ENCODE measurements around the gene DRICH1.
"Not testable (repeated sequence)": the region's sequence is repeated elsewhere in the genome, so short reads cannot be mapped to it uniquely, and the experiment has no call there.

The DRICH1 gene

DNA sequence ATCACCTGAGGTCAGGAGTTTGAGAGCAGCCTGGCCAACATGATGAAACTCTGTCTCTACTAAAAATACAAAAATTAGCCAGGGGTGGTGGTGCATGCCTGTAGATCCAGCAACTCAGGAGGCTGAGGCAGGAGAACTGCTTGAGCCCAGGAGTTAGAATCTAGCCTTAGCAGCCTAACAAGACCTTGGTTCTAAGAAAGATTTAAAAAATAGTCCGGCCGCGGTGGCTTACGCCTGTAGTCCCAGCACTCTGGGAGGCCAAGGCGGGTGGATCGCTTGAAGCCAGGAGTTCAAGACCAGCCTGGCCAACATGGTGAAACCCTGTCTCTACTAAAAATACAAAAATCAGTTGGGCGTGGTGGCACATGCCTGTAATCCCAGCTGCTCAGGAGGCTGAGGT, 14.4 kb upstream of the DRICH1 start:
- not testable (repeated sequence) for DNase-seq

DNA sequence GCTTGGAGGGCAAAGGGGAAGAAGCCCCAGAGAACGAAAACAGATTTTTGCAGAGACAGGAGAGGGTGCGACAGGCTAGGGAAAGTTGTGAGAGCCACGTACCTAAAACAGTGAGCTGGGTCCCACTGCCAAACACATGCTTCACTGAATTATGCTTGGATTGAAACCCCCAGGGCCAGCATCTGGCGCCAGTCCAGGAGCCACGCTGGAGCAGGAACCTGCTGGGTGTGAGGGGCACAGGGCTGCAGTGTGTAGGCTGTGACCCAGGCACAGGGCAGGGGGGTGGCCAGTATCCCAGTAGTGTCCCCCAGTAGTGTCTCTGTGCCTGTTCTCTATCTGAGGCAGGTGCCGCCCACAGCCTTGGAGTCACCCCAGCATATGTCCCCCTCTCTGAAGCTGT, 8.1 kb upstream of the DRICH1 start:
- not testable (repeated sequence) for DNase-seq

DNA sequence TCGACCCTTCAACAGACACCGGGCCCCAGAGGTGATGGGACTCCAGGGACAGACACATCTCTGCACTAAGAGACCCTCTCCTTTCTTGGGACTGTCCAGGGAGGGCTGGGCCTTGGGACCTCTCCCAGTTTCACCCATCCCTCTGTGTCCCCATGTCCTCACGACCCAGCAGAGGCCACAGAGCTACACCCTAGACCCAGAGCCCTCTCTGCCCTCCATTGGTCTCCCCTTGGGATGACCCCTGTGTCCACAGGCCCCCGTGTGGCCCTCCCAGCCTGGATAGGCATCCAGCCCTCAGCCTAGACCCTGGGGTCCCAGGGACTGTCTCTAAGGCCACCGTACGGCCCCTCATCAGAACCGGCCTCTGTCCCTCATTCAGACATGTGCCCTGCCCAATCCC, 7.5 kb upstream of the DRICH1 start:
- no peak for DNase-seq

DNA sequence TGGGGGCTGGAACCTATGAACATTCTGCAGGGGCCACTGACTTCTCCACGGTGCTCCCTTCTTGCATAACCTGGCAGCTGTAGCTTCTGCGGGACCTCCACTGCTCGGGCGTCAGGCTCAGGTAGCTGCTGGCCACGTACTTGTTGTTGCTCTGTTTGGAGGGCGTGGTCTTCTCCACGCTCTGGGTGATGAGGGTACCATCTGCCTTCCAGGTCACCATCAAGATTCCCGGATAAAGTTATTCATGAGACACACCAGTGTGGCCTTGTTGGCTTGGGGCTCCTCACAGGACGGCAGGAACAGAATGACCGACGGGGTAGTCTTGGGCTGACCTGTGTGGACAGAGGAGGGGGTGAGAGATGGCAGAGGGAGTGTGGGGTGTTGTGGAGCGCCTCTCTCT, 6.5 kb upstream of the DRICH1 start:
- DNase-seq = no peak

DNA sequence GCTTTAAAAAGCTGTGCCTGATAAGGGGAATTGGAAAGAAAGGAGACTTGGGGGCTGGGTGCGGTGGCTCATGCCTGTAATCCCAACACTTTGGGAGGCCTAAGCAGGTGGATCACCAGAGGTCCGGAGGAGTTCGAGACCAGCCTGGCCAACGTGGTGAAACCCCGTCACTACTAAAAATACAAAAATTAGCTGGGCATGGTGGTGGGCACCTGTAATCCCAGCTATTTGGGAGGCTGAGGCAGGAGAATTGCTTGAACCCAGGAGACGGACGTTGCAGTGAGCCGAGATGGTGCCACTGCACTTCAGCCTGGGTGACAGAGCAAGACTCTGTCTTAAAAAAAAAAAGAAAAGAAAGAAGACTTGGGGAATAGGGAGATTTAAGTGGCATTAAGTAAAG, 3.2 kb upstream of the DRICH1 start:
- DNase-seq = not testable (repeated sequence)

DNA sequence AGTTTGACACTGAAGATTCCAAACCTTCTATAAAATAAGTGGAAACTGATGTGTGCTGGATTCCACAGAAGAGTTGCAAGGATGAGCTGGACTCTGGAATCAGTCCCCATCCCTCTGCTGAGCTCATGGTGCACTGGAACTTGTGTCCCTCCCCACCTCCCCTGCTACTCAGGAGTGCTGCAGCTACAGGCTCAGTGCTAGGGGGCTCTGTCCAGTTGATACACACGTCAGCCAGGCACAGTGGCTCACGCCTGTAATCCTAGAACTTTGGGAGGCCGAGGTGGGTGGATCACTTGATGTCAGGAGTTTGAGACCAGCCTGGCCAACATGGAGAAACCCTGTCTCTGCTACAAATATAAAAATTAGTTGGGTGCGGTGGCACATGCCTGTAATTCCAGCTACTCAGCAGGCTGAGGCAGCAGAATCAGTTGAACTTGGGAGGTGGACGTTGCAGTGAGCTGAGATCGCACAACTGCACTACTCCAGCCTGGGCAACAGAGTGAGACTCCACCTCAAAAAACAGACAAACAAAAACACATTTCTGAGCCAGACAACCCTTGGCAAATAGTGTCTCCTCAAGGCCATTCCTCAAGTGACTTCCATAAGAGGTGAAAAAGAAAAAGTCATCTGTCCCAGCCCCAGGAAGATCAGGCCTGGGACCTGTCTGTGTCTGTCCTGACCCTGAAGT, 3.9 kb downstream of the DRICH1 start:
- not testable (repeated sequence) for DNase-seq

DNA sequence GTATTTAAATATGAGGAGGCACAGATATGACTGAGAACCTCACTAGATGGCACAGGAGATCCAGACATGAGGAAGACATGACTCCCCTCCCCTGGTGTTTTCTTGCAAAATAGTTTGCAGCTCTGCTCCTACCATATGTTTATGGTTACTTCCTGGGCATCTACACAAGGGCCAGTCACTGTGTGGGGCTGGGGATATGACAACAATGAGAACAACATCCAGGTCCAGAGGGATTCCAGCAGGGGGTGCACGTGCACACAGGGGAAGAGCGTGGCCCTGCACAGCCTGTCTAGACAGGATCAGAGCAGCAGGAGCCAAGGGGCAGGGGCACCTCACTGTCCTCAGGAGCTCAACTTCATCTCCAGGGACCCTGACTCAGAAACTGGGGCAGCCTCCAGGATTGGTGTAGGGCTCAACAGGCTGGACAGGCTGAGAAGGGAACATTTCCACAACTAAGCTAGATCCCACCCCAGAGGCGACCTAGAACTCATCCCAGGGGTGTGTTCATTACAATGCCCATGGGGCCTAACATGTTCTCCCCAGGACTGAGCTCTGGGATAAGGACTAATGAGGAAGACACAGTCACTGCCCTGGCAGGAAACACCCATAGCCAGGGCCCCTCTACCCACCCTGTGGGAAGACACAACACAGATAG, 4.6 kb downstream of the DRICH1 start:
- peak; percentile 75 for DNase-seq

DNA sequence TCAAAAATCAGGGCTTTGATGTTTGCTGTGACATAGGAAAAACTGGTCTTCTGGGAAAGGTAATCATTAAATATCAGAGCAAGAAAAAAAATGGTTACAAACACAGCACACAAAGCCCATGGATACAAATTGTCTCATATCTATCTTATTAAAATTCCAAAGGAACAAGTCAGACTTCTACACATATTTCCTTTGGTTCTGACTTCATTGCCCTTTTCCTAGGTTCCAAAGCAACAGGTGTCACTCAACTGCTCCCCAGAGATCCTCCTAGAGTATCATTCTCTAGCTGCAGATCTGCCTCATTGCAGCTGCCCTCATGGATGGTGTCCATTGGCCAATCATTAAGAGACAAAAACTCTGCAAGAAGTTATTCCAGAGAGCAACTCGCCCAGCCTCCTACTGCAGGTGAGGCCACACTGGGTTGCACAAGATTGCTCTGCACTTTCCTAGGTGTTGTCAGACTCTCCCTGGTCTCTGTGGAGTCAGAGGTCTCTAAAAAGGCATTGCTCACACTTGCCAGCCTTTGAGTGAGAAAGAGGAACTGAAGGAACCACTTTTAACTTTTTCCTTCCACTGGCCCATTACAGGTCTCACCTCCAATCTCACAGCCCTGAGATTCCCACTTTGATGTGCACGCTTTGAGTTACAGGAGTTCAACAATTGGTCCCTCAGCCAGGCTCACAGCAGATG, 5.7 kb downstream of the DRICH1 start:
- no peak for DNase-seq

DNA sequence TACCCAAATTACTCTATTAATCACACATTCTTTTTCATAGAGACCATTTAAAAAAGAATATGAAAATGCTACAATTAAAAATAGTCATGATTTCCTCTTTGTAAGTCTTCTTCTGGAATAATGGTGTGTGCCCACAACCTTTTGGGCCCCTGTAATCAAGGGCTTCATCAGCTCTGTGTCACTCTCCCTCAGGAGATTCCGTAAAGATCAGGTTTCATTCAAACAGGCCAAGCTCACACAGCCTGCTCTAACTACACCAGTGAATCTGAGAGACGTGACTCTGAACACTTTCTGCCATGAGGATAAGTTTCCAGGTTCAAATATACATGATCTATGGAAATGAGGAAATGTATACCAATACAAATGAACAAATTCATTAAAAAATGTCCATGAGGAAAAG, 9.5 kb downstream of the DRICH1 start:
- no peak for DNase-seq

DNA sequence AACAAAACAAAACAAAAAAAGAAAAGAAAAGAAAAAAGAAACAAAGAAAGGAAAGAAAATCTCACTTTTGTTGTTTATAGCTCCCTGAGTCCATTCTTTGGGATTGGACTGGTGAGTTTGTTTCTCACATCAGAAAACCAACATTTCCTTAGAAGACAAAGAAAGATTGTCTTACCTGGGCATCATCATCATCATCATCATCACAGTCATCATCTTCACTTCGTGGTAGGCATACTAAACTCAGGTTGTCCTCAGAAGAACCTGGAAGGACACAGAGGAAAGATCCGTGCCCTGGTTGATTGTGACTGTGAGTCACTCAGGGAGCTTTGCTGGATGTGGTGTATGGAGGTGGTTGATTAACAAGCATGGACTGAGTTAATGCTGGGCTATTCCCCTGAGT, 10.2 kb downstream of the DRICH1 start:
- DNase-seq = not testable (repeated sequence)

DNA sequence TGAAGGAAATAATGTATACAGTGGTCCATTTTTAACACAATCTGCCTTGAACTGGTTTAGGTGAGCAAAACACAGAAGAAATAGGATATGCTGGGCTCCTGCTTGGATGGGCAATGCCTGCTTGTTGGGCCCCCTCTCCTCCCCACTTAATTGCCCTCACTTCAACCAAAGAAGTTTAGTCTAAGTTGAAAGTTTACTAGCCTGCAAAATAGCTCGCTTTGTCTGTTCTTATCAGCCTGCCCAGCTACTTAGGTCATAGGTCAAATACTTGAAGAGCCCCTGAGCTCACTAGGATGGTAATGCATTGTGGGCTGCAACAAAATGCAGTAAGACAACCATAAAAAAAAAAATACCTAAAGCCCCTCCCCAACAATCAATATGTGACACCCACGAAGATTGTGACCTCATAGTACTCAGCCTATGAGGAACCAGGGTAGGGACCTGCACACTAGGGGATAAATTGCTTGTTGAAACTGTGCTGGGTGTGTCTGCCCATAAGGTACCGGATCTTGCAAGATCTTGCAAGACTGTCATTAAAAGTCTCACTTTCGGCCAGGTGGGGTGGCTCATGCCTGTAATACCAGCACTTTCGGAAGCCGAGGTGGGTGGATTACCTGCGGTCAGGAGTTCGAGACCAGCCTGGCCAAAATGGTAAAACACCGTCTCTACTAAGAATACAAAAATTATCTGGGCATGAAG, 10.9 kb downstream of the DRICH1 start:
- DNase-seq = no peak

DNA sequence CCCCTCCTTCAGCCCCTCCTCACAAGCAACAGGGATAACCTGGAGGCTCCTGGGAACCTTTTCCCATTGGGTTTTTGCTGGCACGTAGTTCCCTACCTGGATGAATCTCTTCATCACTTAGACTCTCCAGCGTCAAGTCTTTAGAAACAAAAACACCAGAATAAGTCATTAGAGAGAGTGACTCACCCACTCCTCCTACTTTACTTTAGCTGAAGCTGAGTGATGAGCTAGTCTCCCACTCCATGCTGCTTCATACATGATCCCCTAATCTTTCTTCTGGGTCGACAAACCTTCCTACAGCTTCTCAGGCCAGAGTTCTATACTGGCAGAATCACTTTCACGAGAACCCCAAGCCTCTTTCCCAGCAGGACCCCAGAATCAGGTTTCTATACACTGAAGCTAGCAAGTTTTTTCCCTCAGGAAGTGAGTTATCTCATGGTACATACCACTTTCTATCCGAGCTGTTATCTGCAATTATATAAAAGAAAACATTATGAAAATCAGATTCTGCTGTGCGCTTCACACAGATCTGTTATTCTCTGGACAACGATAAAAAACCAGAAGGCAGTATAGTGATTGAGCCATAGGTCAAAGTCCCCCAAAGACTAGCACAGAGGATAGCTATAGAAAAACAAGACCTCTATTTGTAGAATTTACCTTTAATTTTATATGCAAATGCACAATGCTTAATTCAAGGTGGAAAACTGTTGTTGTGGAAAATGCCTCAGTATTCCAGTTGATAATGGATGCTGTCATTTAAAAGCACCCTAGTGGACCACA, 18.7 kb downstream of the DRICH1 start:
- no peak for DNase-seq

DNA sequence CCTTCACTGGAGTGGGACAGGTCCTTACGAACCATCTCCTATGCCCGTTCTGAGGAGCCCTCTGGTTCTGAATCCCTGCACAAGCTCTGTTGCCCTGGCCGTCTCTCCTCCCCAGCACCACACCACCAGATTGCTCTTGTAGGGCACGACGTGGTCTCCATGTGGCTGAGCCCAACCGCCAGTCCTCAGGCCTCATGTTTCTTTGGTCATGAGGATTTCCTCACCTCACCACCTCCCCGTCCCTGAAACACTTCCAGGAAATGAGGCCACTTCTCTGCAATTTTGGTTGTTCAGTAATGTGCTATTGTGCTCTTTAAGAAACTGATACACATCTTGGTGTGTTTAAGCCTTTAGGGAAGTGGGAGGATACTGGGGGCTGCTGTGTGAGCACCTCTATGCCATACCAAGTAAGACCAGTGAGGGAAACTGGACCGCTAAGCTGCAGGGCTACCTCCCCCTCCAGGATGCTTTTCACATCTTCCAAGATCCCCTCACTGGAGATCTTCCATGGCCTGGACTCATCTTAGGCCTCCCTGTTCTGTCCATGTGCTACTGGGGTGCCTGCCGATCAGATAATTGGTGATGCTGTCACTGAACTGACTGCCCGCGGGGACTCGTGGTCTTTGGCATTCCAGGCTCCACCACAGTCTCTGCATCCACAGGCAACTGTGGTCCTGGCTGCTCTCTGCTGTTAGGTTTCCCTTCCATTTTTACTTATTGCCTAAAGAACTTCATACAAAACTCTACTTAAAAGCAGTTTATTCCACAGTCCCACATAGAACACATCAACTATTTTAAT, 21.9 kb downstream of the DRICH1 start:
- no peak for DNase-seq

DNA sequence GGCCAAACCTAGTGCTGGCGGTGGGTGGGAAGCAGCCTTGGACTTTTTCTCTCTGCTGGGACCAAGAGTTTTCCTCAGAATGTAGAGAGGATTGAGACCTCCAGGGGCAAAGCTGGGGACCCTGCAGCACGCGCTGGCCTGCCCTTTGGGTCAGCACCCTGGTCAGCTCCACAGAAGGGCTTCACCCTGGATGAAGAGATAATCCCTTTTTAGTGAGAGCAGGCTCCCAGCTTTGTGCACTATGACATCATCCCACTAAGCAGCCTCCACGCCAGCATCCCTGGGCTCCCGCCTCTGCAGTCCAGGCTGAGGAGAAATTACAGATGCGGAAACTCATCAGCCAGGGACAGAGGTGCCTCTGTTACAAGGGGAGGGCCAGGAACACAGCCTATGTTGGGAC, 23.5 kb downstream of the DRICH1 start:
- no peak for DNase-seq

DNA sequence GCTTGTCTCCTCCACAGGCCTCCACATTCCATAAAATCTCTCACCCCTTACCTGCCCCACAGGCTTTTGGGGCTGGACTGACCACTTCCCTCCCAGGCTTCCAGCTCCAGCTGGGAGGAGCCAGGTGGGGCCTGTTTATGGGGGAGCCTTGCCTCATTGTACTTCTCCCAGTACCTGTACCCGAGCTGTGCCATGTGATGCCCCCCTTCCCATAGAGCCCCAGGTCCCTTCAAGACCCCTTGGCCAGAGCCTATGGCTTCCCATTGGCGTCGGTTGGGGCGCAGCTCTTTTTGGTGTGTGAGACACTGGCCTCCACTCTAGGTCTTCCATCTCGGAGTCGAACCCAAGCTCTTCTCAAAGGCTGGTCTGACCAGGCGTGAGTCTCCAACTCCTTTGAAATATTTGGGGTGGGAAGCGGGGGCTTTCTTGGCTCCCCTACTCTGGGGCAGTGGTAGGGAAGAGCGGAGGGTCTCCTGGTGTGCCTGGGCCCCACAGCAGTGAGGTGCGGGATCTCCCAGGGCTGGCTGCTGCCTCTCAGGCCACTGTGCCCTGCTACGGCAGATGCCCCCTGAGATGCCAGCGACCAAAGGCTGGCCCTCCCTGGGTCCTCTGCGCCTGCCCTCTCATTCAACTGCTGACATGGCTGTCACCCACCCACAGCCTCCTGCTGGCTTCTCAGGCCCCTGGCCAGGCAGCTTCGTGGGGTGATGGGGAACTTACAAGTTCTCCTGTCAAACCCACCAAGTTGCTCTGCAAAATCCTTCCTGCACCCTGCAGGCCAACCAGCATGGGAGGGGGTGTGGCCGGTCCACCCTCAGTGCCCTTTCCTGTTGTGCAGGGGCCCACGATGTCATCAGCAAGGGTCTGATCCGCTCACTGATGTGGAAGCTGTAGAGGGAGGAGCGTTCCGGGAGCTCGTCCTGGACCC, 25.7 kb downstream of the DRICH1 start:
- DNase-seq = no peak

DNA sequence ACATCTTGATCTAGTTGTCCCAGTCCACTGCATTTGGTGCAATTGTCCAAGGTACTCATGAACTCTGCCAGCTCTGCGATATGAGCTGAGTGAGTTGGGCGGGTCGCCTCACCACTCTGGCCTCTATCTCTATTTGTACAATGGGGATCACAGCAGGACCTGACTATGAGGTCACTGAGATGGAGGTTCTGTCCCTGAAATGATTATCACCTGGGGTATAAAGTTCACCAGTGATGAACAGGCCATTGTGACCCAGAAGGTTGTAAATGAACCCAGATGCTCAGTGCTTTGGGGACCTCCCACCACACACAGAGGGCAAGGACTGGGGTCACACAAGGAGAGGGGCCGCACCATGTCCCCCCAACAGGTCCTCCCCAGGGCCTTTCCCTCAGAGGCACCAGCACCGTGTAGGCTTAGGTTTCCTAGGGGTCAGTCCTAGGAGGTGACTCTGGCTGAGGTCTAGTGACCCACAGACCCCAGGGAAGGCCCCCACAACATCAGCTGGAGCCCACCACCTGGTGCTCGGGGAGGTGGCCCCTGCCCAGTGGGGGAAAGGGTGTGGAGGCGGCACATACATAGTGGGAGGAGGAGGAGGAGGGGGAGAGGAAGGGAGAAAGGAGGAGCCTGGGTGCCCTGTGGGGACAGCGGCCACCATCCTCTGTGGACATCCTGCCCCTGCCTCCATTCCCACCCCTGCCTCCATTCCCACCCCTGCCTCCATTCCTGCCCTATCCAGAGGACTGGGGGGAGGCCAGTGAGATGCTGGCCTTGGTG, 27.0 kb downstream of the DRICH1 start:
- no peak for DNase-seq

DNA sequence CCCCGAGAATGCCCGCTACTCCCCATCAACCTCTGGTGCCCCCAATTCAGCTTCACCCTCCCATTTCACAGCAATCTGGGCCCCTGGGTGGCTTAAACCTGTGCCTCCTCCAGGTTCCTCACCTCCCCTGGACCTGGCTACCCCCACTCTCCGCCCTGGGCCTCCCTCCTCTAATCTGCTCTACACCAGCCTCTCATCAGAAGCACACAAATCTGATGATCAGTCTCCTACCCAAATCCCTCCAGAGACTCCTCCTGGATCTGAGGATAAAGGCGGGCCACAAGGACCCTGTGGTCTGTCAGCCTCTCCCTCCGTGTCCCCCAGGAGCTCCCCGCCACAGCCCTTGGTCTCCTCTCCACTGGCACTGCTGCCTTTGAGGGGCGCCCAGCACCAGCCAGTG, 28.9 kb downstream of the DRICH1 start:
- DNase-seq = no peak

DNA sequence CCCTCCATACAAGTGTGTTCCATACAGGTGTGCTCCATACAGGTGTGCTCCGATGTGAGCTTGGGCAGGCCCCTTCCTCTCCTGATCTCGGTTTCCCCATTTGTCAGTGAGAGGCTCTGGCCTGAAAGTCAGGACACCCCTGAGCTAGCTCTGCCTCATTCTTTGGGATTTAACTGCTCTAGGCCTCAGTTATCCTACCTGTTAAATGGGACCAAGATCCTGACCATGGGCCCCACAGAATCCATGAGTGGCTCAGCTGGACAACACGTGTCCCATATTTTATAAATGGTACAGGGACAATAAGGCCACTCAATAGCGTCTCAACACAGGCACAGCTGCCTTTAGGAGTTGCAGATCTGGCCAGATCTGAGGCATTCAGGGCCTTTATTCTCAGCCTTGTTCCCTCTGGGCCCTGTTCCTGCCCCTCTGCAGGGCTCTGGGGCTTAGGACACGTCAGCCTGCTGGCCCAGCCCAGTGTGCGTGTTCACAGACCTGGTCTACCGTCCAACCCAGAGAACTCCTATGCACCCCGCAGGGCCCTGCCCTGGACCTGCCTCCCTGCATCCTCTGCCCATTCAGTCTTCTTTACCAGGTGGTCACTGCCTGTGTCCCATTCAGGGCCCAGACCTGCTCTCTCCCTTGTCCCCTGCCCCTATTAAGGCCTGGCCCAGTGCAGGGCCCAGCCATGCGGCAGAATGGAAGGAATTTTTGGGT, 33.2 kb downstream of the DRICH1 start:
- no peak for DNase-seq

DNA sequence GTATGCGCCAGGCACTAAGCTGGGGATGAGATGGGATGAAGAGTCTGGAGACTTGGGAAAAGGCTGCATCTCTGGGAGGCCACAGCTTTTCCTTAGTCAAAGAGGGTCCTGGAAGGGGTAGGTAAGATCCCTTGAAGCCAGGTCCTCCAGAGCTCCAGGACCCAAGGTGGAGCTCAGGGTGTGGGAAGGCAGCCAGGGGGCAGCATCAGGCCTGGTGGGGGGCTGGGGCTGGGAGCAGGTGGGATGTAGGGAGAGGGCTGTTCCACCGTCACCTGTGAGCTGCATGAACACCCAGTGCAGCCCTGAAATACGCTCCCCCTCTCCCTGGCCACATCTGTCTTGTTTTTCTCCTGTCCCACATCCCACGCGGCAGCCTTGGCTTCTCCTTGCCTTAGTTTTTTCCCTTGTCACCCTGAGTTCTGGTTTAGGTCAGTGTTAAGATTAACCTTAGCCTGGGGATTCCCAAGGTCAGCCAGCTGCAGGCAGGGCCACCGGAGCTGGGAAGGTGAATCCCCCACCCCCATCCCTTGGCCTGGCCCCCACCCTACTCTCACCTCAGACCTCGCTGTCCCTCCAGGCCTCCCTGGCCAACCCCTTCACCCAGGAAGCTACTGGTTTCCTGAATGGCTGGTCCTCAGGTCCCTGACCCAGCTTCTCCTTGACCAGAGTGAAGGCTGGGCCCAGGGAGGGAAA, 34.4 kb downstream of the DRICH1 start:
- not testable (repeated sequence) for DNase-seq
